ENCODE measurements around the gene CFI. TPM values are rescaled to one million over a fixed set of nuclear protein-coding genes. Genes with fewer than 3 reads are reported as not detected.

The CFI gene
- total and polyA plus RNA-seq, 9 of the 15 experiments (the other 6 are each of a cell fraction or from before 2014, with no cell fraction given), result 0.30 to 8.4 (median 0.95) TPM

DNA sequence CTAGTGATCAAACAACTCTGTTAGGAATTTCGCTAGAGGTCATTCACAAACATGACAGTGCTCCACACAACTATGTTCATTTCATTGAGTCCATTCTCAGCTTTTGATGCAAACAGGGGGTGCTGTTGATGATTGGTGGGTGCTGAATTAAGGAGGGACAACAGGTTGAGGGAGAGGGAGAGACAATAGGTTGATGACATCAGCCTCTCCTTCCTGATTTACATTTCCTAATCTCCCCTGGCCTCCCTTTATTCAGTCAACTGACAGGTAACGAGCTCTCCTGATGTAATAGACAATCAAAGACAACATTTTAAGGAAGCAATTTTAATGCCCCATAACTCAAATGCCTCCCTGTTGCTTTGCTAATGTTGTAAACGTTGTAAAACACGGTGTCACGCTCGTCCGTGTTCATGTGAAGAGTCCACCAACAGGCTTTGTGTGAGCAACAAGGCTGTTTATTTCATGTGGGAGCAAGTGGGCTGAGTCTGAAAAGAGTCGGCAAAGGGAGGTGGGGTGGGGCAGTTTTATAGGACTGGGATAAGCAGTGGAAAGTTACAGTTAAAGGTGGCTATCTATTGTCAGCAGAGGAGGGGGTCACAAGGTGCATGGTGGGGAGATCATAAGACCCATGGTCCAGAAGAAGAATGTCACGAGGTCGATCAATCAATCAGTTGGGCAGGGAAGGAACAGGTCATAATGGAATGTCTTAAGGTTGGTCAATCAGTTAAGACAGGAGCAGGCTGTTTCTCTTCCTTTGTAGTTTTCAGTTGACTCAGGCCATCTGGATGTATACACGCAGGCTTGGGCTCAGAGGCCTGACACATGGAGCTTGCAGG lies 9.0 kb upstream of the CFI start (continued):
- TF ChIP-seq ZNF431 (CRISPR knock-in tag; IDR thresholded peaks at IDR 0.05) (0 out of 2 replicates have a peak, but pooled peaks have one; percentile 7), SFPQ (IDR thresholded peaks at IDR 0.05; ENCODE audit: low read depth, low read length) (no peak), ZBTB43 (CRISPR knock-in tag; IDR thresholded peaks at IDR 0.05) (no peak), CBX8 (IDR thresholded peaks at IDR 0.05; ENCODE audit: borderline replicate concordance, extremely low read depth, low read depth, low read length, poor library complexity, severe bottlenecking) (no peak), NR1H2 (CRISPR knock-in tag; IDR thresholded peaks at IDR 0.05) (no peak), NCOR1 (IDR thresholded peaks at IDR 0.05) (peak; percentile 75), ASH1L (IDR thresholded peaks at IDR 0.05; ENCODE audit: borderline replicate concordance, low read depth, partially characterized antibody) (peak; percentile 28), TOE1 (IDR thresholded peaks at IDR 0.05; ENCODE audit: borderline replicate concordance) (peak; percentile 91), TOE1 (CRISPR knock-in tag; IDR thresholded peaks at IDR 0.05; ENCODE audit: borderline replicate concordance, low read depth) (no peak), SOX6 (IDR thresholded peaks at IDR 0.05) (peak; percentile 83), CEBPB (tag; IDR thresholded peaks at IDR 0.05) (no peak; the same call in 1 of the 2 replicates), EP400 (IDR thresholded peaks at IDR 0.05) (peak; percentile 59; the same call in 1 of the 2 replicates), ZNF644 (tag; IDR thresholded peaks at IDR 0.05; ENCODE audit: low read depth) (0 out of 2 replicates have a peak, but pooled peaks have one; percentile 34), ID3 (CRISPR knock-in tag; IDR thresholded peaks at IDR 0.05) (no peak), ID3 (tag; IDR thresholded peaks at IDR 0.05) (0 out of 2 replicates have a peak, but pooled peaks have one; percentile 44), ZKSCAN8 (CRISPR knock-in tag; IDR thresholded peaks at IDR 0.05) (0 out of 2 replicates have a peak, but pooled peaks have one; percentile 57), PCBP1 (IDR thresholded peaks at IDR 0.05; ENCODE audit: low read depth, low read length, poor library complexity, severe bottlenecking) (no peak), SMARCE1 (IDR thresholded peaks at IDR 0.05) (peak; percentile 67), MTA2 (IDR thresholded peaks at IDR 0.05; ENCODE audit: low read depth) (peak; percentile 65; the same call in 1 of the 2 replicates), TGIF2 (CRISPR knock-in tag; IDR thresholded peaks at IDR 0.05) (no peak)
- TF ChIP-seq, protein P1, sequence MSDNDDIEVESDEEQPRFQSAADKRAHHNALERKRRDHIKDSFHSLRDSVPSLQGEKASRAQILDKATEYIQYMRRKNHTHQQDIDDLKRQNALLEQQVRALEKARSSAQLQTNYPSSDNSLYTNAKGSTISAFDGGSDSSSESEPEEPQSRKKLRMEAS (CRISPR knock-in tag; IDR thresholded peaks at IDR 0.05), result peak; percentile 72
- TF ChIP-seq, protein P2, sequence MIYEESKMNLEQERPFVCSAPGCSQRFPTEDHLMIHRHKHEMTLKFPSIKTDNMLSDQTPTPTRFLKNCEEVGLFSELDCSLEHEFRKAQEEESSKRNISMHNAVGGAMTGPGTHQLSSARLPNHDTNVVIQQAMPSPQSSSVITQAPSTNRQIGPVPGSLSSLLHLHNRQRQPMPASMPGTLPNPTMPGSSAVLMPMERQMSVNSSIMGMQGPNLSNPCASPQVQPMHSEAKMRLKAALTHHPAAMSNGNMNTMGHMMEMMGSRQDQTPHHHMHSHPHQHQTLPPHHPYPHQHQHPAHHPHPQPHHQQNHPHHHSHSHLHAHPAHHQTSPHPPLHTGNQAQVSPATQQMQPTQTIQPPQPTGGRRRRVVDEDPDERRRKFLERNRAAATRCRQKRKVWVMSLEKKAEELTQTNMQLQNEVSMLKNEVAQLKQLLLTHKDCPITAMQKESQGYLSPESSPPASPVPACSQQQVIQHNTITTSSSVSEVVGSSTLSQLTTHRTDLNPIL (CRISPR knock-in tag; IDR thresholded peaks at IDR 0.05), result no peak

Measured in K562 (cell line).